GM21825 (cell line): ENCODE data around the gene MME.

Experiments
- ATAC-seq: cut with Tn5 transposase; IDR thresholded peaks from one replicate; pipeline ENCODE4 v1.9.1; 2021; ENCODE audit warnings: mild to moderate bottlenecking, moderate library complexity; ENCODE audit not compliant: unreplicated experiment

MME gene

DNA sequence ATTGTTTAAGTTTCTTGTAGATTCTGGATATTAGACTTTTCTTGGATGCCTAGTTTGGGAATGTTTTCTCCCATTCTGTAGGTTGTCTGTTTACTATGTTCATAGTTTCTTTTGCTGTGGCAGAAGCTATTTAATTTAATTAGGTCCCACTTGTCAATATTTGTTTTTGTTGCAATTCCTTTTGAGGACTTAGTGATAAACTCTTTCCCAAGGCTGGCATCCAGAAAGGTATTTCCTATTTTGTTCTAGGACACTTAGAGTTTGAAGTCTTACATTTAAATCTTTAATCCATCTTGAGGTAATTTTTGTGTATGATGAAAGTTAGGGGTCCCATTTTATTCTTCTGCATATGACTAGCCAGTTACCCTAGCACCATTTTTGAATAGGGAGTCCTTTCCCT lies 54.9 kb downstream of the MME start:
- ATAC-seq, result no peak

DNA sequence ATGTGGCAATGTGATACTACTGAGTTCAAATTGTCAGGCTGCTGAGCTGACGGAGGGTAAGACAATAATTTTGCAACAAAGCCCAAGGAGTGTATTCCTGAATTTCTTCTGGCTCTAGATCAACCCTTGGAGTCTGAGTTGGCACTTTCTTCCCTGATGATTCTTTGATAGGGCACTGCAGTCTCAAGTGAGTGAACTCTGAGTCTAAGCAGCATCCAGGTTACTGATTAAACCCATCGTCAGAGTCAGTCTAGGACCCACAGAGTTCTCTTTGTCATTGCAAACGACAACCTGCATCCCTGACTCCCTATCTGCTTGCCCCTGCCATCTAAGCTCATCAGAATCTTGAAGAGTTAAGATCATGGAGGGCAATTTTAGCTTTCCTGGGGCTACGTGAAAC lies 58.6 kb downstream of the MME start:
- no peak for ATAC-seq

- no peak for ATAC-seq
Measured at GRCh38 chr3:155147588-155147987, 67.5 kb downstream of the MME start.

GRCh38 chr3:155149494-155149893 lies 69.4 kb downstream of the MME start:
- no peak for ATAC-seq

GRCh38 chr3:155153242-155154186 lies 73.4 kb downstream of the MME start:
- ATAC-seq, result no peak

DNA sequence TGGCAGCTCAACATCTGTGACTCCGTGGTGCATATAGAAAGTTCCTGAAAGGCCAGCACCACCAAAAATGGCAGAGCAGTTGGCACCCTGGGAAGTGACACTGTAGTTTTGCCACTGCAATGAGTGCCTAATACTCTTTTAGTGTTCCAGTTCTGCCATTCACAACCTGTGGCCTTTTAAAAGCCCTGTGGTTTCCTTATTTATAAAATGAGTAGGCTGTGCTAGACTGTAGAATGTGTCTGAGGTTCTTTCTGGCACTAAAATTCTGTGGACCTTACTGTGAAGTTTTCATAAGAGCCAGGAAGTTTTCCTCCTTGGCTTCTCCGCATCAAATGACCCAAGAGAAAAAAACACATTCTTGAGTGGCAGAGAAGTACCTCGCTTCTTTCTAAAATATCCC lies 74.1 kb downstream of the MME start:
- no peak for ATAC-seq

GRCh38 chr3:155158346-155159037 lies 78.4 kb downstream of the MME start:
- ATAC-seq, result no peak

DNA sequence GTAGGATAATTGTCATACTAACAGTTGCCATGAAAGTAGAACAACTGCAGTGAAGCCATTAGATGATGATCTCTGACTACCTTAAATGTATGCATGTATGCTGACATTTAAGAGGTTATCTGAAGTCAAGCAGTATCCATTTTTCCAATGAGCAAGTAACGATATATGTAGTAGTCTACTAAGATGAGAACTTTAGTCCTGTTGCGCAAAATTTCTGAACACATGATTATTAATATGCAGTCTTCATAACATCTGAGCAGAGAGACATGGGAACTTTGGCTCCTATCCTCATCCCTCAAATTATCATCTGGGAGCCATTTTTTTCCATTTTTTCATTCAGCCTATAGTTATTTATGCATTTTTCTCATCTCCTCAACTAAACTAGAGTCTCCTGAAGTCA lies 79.2 kb downstream of the MME start:
- ATAC-seq, result no peak

DNA sequence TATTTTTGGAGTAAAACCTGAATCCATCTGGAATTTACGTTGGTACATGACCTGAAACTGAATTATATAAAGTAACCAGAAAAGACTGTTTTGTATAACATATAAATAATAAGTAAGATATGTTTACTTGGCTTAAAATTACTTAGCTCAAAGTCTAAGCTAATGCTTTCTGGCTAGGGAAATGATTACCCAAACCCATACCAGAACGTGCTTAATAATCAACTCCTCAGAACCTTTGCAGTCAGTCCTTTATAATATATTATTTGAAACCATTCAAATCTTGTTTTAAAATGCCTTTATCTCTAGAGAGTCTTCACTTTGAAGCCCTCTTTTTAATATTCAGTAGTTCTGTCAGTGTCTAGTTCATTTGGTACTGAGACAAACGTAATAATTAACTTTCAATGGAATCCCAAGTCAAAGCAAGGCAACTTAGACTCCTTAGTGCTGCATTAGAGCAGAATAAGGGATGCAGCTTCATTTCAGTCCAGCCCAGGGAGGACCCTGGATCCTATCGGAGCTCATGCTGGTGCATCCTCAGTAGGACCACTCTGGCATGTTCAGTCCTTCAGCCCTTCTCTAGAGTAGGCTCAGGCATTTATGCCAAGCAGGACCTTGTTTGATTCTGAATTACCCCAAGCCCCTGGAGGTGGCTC lies 81.6 kb downstream of the MME start:
- no peak for ATAC-seq

- ATAC-seq, result no peak
Measured at GRCh38 chr3:155164306-155164705, 84.2 kb downstream of the MME start.

GRCh38 chr3:155166441-155166840 lies 86.3 kb downstream of the MME start:
- no peak for ATAC-seq

DNA sequence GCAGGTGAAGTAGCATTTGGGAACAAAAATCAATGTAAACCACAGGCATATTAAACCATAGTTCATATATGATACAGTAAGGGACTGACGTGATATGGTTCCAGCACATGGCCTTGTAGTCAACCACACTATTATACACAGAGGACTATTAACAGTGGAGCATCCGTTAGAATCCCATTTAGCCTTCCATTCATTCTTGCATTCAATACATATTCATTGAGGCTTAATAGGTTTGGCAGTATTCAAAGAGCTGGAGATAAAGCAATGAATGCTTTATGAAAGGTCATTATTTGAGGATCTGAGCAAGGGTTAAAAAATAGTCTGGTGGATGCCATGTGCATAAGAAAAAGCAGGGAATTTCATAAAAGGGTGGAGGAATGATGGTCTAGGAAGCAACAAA lies 89.1 kb downstream of the MME start:
- ATAC-seq, result no peak

- no peak for ATAC-seq
Measured at GRCh38 chr3:155173771-155174170, 93.7 kb downstream of the MME start.

DNA sequence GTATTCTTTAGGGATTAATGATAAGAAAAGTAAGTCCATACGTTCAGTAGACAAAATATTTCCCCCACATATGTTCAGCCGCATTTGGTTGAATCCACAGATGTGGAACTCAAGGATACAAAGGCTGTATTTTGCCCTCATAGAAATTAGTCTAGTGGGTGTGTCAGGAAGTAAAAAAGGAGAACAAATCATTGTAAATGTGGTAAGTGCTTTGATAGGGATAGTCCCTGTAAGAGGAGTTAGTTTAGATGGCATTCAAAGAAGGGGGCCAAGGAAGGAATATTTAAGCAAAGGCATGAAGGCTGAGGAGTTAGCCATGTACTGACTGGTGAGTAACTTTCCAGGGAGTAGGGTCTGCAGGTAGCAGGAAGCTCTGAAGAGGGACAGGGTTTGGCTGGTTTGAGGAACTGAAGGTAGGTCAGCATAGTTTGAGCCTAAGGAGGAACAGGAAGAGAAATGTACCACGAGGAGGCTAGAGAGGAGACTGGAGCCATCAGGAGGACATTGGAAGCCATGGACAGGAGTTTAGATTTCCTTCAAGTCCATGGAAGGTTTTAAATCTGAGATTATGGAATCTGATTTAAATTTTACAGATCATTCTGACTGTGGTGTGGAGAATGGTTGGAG lies 98.8 kb downstream of the MME start:
- ATAC-seq, result no peak

GRCh38 chr3:155179437-155179827 lies 99.3 kb downstream of the MME start:
- ATAC-seq, result no peak

- no peak for ATAC-seq
Measured at GRCh38 chr3:155179966-155180757, 100.0 kb downstream of the MME start.

DNA sequence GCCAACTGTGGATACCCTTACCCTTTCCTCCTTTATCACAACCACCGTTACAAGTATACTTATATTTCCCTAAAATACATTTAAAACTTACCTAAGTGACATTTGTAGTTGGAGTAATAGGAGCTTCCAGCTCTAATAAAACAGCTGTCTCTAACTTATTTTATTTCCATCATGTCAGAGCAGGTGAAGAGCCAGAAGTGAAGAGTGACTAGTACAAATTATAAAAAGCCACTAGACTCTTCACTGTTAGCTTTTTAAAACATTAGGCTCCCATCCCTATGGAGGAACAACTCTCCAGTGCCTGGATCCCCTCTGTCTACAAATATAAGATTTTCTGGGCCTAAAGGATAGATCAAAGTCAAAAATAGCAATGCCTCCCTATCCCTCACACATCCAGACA lies 102.3 kb downstream of the MME start:
- ATAC-seq, result no peak

- ATAC-seq, result no peak
Measured at GRCh38 chr3:155184011-155184410, 103.9 kb downstream of the MME start.

DNA sequence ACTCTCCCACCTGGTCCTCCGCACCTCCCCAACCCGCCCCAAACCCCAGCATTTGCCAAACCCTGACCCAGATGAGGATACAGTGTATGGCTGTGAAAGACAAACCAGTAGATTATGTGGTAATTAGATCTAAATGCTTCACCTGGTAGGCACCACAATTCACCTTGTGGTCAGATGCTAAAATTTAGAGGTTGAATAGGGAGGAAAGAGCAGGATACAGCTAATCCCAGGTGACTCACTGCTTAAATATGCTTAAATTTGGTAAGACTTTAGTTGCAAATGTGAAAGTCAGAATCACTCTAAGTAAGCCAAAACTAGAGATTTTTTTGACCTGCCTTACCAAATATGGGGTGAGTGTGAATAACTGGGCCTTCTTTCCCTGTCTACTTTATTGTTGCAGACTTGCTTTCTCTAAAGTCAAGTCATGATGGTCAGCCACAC lies 105.5 kb downstream of the MME start:
- no peak for ATAC-seq

GRCh38 chr3:155188031-155188430 lies 107.9 kb downstream of the MME start:
- no peak for ATAC-seq
